Liver (tissue), 9 donors: Measurements from ENCODE around the gene WBP2. TPM values are rescaled to one million over a fixed set of nuclear protein-coding genes. Genes with fewer than 3 reads are reported as not detected.

Experiments
- DNase-seq: peaks from one replicate; pipeline ENCODE4 v3.0.0-alpha.2; 2017; ENCODE audit warnings: low spot score
- H3K27ac ChIP-seq, 2 donors: one replicate each; pipeline ENCODE4 v1.7.0; 2013; ENCODE audit warnings: inconsistent platforms in 2 of 2, low read length in 2 of 2, control low read depth in 1 of 2, low read depth in 1 of 2, mild to moderate bottlenecking in 1 of 2
- H3K27me3 ChIP-seq, 4 donors: one replicate each; pipeline versions ENCODE4 v1.6.1 to v1.7.0; 2013; ENCODE audit warnings: low read length in 3 of 4, inconsistent platforms in 1 of 4, mild to moderate bottlenecking in 1 of 4, moderate library complexity in 1 of 4; ENCODE audit not compliant: control insufficient read depth in 4 of 4, insufficient read depth in 4 of 4
- H3K36me3 ChIP-seq, 4 donors: one replicate each; pipeline versions ENCODE4 v1.6.1 to v1.7.0; 2013; ENCODE audit warnings: low read length in 3 of 4, mild to moderate bottlenecking in 3 of 4, low read depth in 1 of 4, moderate library complexity in 1 of 4; ENCODE audit not compliant: control insufficient read depth in 4 of 4, insufficient read depth in 3 of 4
- H3K4me1 ChIP-seq, 4 donors: one replicate each; pipeline versions ENCODE4 v1.6.1 to v1.7.0; 2013; ENCODE audit warnings: low read length in 3 of 4, mild to moderate bottlenecking in 3 of 4, moderate library complexity in 1 of 4; ENCODE audit not compliant: control insufficient read depth in 4 of 4, insufficient read depth in 4 of 4
- H3K4me3 ChIP-seq, 3 donors: one replicate each; pipeline versions ENCODE4 v1.6.1 to v1.7.0; 2013; ENCODE audit warnings: low read length in 3 of 3, control low read depth in 1 of 3, low read depth in 1 of 3, mild to moderate bottlenecking in 1 of 3
- H3K9ac ChIP-seq, 2 donors: one replicate each; pipeline ENCODE4 v1.7.0; 2013; ENCODE audit warnings: low read length in 2 of 2, mild to moderate bottlenecking in 2 of 2, moderate library complexity in 2 of 2, control low read depth in 1 of 2, low read depth in 1 of 2
- H3K9me3 ChIP-seq, 4 donors: one replicate each; pipeline versions ENCODE4 v1.6.1 to v1.7.0; 2013; ENCODE audit warnings: low read length in 3 of 4; ENCODE audit not compliant: control insufficient read depth in 4 of 4
- ATF3 ChIP-seq: IDR thresholded peaks from 2 replicates; pipeline ENCODE4 v1.6.1; 2016; ENCODE audit warnings: antibody characterized with exemption
- CTCF ChIP-seq: fragments of 150-350 bp; IDR thresholded peaks from 2 replicates; pipeline ENCODE4 v1.5.1; 2017; ENCODE audit warnings: improper control_type of control experiment, low read depth, low read length; ENCODE audit not compliant: missing input control
- EGR1 ChIP-seq, 2 donors: IDR thresholded peaks; 2 replicates each; pipeline ENCODE4 v1.6.1; 2016 to 2018; ENCODE audit warnings: antibody characterized with exemption in 2 of 2, low read depth in 2 of 2
- FOXA1 ChIP-seq: IDR thresholded peaks from 2 replicates; pipeline ENCODE4 v1.6.1; 2016; ENCODE audit warnings: antibody characterized with exemption
- FOXA2 ChIP-seq: IDR thresholded peaks from 2 replicates; pipeline ENCODE4 v1.6.1; 2016; ENCODE audit warnings: antibody characterized with exemption
- GABPA ChIP-seq, 2 donors: IDR thresholded peaks in 1 of 2; conservative IDR thresholded peaks in 1 of 2; 2 replicates each; pipeline ENCODE4 v1.6.1; 2016; ENCODE audit warnings: antibody characterized with exemption in 2 of 2, mild to moderate bottlenecking in 1 of 2, moderate library complexity in 1 of 2
- HNF4A ChIP-seq, 2 donors: conservative IDR thresholded peaks; 2 replicates each; pipeline ENCODE4 v1.6.1; 2016; ENCODE audit warnings: antibody characterized with exemption in 2 of 2, mild to moderate bottlenecking in 2 of 2
- HNF4G ChIP-seq: IDR thresholded peaks from 2 replicates; pipeline ENCODE4 v1.6.1; 2016; ENCODE audit warnings: antibody characterized with exemption
- JUND ChIP-seq, 2 donors: IDR thresholded peaks; 2 replicates each; pipeline ENCODE4 v1.6.1; 2016; ENCODE audit warnings: antibody characterized with exemption in 2 of 2
- MAX ChIP-seq: IDR thresholded peaks from 2 replicates; pipeline ENCODE4 v1.6.1; 2016; ENCODE audit warnings: antibody characterized with exemption
- NR2F2 ChIP-seq: IDR thresholded peaks from 2 replicates; pipeline ENCODE4 v1.6.1; 2016; ENCODE audit warnings: antibody characterized with exemption
- RAD21 ChIP-seq, 2 donors: IDR thresholded peaks; 2 replicates each; pipeline ENCODE4 v1.6.1; 2016; ENCODE audit warnings: antibody characterized with exemption in 2 of 2, mild to moderate bottlenecking in 2 of 2
- REST ChIP-seq: IDR thresholded peaks from 2 replicates; pipeline ENCODE4 v1.6.1; 2016; ENCODE audit warnings: antibody characterized with exemption, mild to moderate bottlenecking
- RXRA ChIP-seq, 2 donors: IDR thresholded peaks; 2 replicates each; pipeline ENCODE4 v1.6.1; 2017 to 2018; ENCODE audit warnings: antibody characterized with exemption in 2 of 2, mild to moderate bottlenecking in 1 of 2
- SP1 ChIP-seq: IDR thresholded peaks from 2 replicates; pipeline ENCODE4 v1.6.1; 2018; ENCODE audit warnings: antibody characterized with exemption, mild to moderate bottlenecking
- TAF1 ChIP-seq: conservative IDR thresholded peaks from 2 replicates; pipeline ENCODE4 v1.6.1; 2016; ENCODE audit warnings: antibody characterized with exemption, mild to moderate bottlenecking
- YY1 ChIP-seq: IDR thresholded peaks from 2 replicates; pipeline ENCODE4 v1.6.1; 2016; ENCODE audit warnings: antibody characterized with exemption, mild to moderate bottlenecking
- ZBTB33 ChIP-seq: IDR thresholded peaks from 2 replicates; pipeline ENCODE4 v1.6.1; 2016; ENCODE audit warnings: antibody characterized with exemption
- WGBS: extraction: QIAGEN DNeasy Blood & Tissue Kit; methylation state at CpG from one replicate; pipeline ENCODE4 v1.1.7; 2013; 5-methylcytosine and 5-hydroxymethylcytosine counted together
- polyA plus RNA-seq, 2 donors: library from polyadenylated mRNA; stranded (reverse) in 1 of 2; unstranded in 1 of 2; fragments of 200-250 nt in 1 of 2; fragments of >200 nt in 1 of 2; fragmentation: Nextera tagmentation in 1 of 2; extraction: Ambion mirVana in 1 of 2; gene quantifications; one replicate each; pipeline versions ENCODE4 v1.2.1 to v1.2.3, GENCODE V29; 2013 to 2015
- total RNA-seq, 2 donors: library from RNA; depleted of rRNA; stranded (reverse); fragments of >200 nt; gene quantifications; one replicate each; pipeline ENCODE4 v1.2.3, GENCODE V29; 2014
- donor health status: healthy.
- donor health status: healthy.
- donor health status: healthy.
- donor health status: healthy.
- donor health status: healthy.

WBP2 gene
- total and polyA plus RNA-seq, 4 donors = 29.0 to 99.4 (median 51.6) TPM

- Histone ChIP-seq H3K4me1 (peaks cover 0 to 17% (median 9%) of the 10 kb centered on the region in 4 donors), H3K4me3 (no peak overlapping the region), H3K27me3 (no peaks in the 10 kb centered on the region), H3K27ac (no peak overlapping the region), H3K9ac (no peak overlapping the region), H3K9me3 (no peaks in the 10 kb centered on the region), H3K36me3 (peaks cover 2 to 22% (median 4%) of the 10 kb centered on the region in 4 donors)
- DNase-seq = no peak
- no peak for TF ChIP-seq TAF1
- TF ChIP-seq SP1 = no peak
- no peak for TF ChIP-seq HNF4A (conservative IDR thresholded peaks at IDR 0.05)
- TF ChIP-seq EGR1 (IDR thresholded peaks at IDR 0.05; ENCODE audit: low read depth in 2 of 2) = no peak
- no peak for TF ChIP-seq ZBTB33
- TF ChIP-seq ATF3 = no peak
- no peak for TF ChIP-seq HNF4G
- no peak for TF ChIP-seq YY1
- TF ChIP-seq GABPA (IDR thresholded peaks at IDR 0.05 in 1 of 2, conservative IDR thresholded peaks at IDR 0.05 in 1 of 2) = no peak
- TF ChIP-seq CTCF = no peak
- no peak for TF ChIP-seq FOXA2
- TF ChIP-seq FOXA1 = no peak
- TF ChIP-seq NR2F2 = no peak
- TF ChIP-seq RXRA (IDR thresholded peaks at IDR 0.05) = no peak
- no peak for TF ChIP-seq MAX
- TF ChIP-seq JUND (IDR thresholded peaks at IDR 0.05) = no peak
- 89% methylated on average over 19 of the region's 19 CpGs for WGBS
Measured at GRCh38 chr17:75828741-75829140, 26.4 kb downstream of the WBP2 start.

- 70% methylated on average over 11 of the region's 11 CpGs for WGBS
- H3K9me3 ChIP-seq = no peaks in the 10 kb centered on the region
- H3K9ac ChIP-seq = no peak overlapping the region
- peaks cover 4 to 24% (median 6%) of the 10 kb centered on the region in 4 donors for H3K36me3 ChIP-seq
- H3K4me3 ChIP-seq = no peak overlapping the region
- H3K4me1 ChIP-seq = peaks cover 0 to 17% (median 9%) of the 10 kb centered on the region in 4 donors
- H3K27me3 ChIP-seq = no peaks in the 10 kb centered on the region
- peak overlapping the region in 1 of 2 donors; percentile 22 for H3K27ac ChIP-seq
- no peak for TF ChIP-seq NR2F2
- TF ChIP-seq JUND (IDR thresholded peaks at IDR 0.05) = no peak
- no peak for TF ChIP-seq RXRA (IDR thresholded peaks at IDR 0.05)
- no peak for TF ChIP-seq REST
- no peak for TF ChIP-seq YY1
- no peak for TF ChIP-seq SP1
- TF ChIP-seq GABPA (IDR thresholded peaks at IDR 0.05 in 1 of 2, conservative IDR thresholded peaks at IDR 0.05 in 1 of 2) = no peak
- TF ChIP-seq CTCF = no peak
- no peak for TF ChIP-seq FOXA1
- no peak for TF ChIP-seq ATF3
- no peak for TF ChIP-seq TAF1
- TF ChIP-seq HNF4A (conservative IDR thresholded peaks at IDR 0.05) = no peak
- no peak for TF ChIP-seq EGR1 (IDR thresholded peaks at IDR 0.05; ENCODE audit: low read depth in 2 of 2)
- TF ChIP-seq ZBTB33 = no peak
- no peak for TF ChIP-seq MAX
- TF ChIP-seq FOXA2 = no peak
- no peak for TF ChIP-seq HNF4G
- no peak for TF ChIP-seq RAD21 (IDR thresholded peaks at IDR 0.05)
- no peak for DNase-seq
Measured at GRCh38 chr17:75828076-75828400, 27.1 kb downstream of the WBP2 start.
